GM12891 (cell line): ENCODE results near the gene AGPAT3.

Source experiments
- DNase-seq: peaks from one replicate; pipeline ENCODE4 v3.0.0; 2011; ENCODE audit warnings: low spot score; ENCODE audit not compliant: insufficient read length
- FAIRE-seq: peaks from 2 replicates; lab custom pipeline; 2011; peaks lifted over from hg19 to GRCh38; lab: Jason Lieb, UNC
- PAX5 ChIP-seq: IDR thresholded peaks from 2 replicates; pipeline ENCODE4 v1.6.1; 2011; ENCODE audit warnings: low read length, moderate library complexity, mild to moderate bottlenecking; ENCODE audit not compliant: insufficient read depth, severe bottlenecking
- POLR2A ChIP-seq: IDR thresholded peaks from 2 replicates; pipeline ENCODE4 v1.6.1; 2011; ENCODE audit warnings: low read depth, low read length, control low read depth
- POLR2AphosphoS5 ChIP-seq: IDR thresholded peaks from 2 replicates; pipeline ENCODE4 v1.6.1; 2011; ENCODE audit warnings: low read depth, low read length, control low read depth
- POU2F2 ChIP-seq: IDR thresholded peaks from 2 replicates; pipeline ENCODE4 v1.6.1; 2011; ENCODE audit warnings: low read depth, mild to moderate bottlenecking, control low read depth, low read length, moderate library complexity
- SPI1 ChIP-seq: IDR thresholded peaks from 2 replicates; pipeline ENCODE4 v1.6.1; 2011; ENCODE audit warnings: low read depth, low read length, control low read depth
- TAF1 ChIP-seq: IDR thresholded peaks from 2 replicates; pipeline ENCODE4 v1.6.1; 2011; ENCODE audit warnings: low read depth, low read length, control low read depth

Gene AGPAT3

GRCh38 chr21:43967981-43968380, 103.0 kb downstream of the AGPAT3 start:
- TF ChIP-seq SPI1 (no peak), TAF1 (no peak), PAX5 (no peak), POU2F2 (no peak), POLR2AphosphoS5 (no peak), POLR2A (no peak)
- FAIRE-seq, result no peak
- no peak for DNase-seq

DNA sequence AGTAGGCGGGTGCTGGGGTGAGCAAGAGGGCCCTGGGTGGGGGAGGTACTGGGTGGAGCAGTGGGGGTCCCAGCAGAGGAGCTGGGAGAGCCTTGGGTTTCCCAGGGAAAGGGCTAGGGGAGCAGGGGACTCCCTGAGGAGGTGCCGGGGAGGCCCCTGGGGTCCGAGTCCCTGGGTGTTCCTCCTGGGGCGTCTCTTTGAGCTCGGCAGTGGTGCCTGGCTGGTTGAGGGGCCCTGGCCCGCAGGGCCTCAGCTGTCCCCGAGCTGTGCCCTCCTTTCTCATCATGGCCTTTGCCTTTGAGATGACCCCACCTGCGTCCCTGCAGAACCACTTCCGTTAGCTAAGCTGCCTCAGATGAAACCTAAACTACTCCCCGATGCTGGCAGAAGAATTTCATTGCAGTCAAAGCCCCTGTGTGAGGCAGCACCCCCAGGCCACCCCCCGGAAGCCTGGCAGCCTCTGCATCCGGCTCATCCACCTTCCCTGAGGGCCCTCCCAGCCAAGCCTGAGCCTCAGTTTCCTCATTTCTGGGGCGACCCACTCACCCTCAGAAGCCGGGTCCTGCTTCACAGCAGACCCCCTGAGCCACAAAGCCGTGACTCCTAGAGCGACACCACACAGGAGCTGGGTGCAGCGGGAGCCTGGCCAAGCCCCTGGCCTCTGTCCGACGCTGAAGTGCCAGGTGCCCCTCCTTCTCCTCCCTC, 103.5 kb downstream of the AGPAT3 start:
- TF ChIP-seq SPI1 (no peak), POU2F2 (no peak), PAX5 (no peak), TAF1 (no peak), POLR2AphosphoS5 (no peak), POLR2A (no peak)
- FAIRE-seq (no peak), DNase-seq (no peak)

GRCh38 chr21:43969115-43969444, 104.1 kb downstream of the AGPAT3 start:
- no peak for DNase-seq
- no peak for FAIRE-seq

GRCh38 chr21:43970551-43970950, 105.5 kb downstream of the AGPAT3 start:
- DNase-seq, result no peak
- FAIRE-seq, result no peak
- no peak for TF ChIP-seq PAX5
- no peak for TF ChIP-seq TAF1
- no peak for TF ChIP-seq POLR2AphosphoS5
- no peak for TF ChIP-seq POLR2A
- TF ChIP-seq SPI1, result no peak
- no peak for TF ChIP-seq POU2F2

More at GRCh38 chr21:43969115-43969444, 104.1 kb downstream of the AGPAT3 start:
- TF ChIP-seq POLR2A, result no peak
- no peak for TF ChIP-seq SPI1
- TF ChIP-seq TAF1, result no peak
- TF ChIP-seq PAX5, result no peak
- TF ChIP-seq POU2F2, result no peak
- TF ChIP-seq POLR2AphosphoS5, result no peak

- no peak for FAIRE-seq
- no peak for TF ChIP-seq TAF1
- no peak for DNase-seq
Measured at GRCh38 chr21:43971201-43971991, 106.4 kb downstream of the AGPAT3 start.

DNA sequence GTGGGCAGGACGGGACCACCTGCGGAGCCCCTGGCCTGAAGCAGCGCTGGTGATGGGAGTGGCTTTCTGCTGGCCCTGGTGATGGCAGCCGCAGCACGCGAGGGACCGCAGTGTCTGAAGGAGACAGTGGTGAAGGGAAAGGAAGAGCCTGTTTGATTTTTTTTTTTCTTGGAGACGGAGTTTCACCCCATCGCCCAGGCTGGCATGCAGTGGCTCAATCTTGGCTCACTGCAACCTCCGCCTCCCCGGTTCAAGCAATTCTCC, 106.9 kb downstream of the AGPAT3 start:
- DNase-seq (no peak), FAIRE-seq (no peak)
- TF ChIP-seq PAX5 (no peak), POLR2A (no peak), SPI1 (no peak), POLR2AphosphoS5 (no peak), TAF1 (no peak), POU2F2 (no peak)

- FAIRE-seq (no peak), DNase-seq (no peak)
- TF ChIP-seq POLR2AphosphoS5 (no peak), SPI1 (no peak), TAF1 (no peak), PAX5 (no peak), POLR2A (no peak), POU2F2 (no peak)
Measured at GRCh38 chr21:43972850-43973633, 108.0 kb downstream of the AGPAT3 start.

DNA sequence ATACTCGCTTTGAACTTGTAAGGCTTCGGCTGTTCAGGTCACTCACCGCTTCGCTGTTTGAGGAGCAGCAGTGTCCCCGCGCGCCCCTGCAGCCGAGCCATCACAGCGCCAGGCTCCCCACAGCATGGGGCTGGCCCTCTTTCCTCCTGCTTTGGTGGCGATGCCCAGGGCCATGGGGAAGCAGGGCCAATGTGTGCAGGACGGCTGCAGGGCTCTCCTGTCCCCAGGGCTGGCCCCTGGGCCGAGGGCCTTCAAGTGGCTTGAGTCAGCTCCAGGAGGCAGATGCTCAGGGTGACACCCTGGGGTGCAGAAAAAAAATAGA, 108.6 kb downstream of the AGPAT3 start:
- FAIRE-seq (no peak), DNase-seq (no peak)
- no peak for TF ChIP-seq PAX5
- TF ChIP-seq POLR2AphosphoS5, result no peak
- no peak for TF ChIP-seq POU2F2
- no peak for TF ChIP-seq POLR2A
- TF ChIP-seq TAF1, result no peak
- no peak for TF ChIP-seq SPI1

GRCh38 chr21:43974791-43975468, 109.9 kb downstream of the AGPAT3 start:
- peak; percentile 38; the same call in 1 of the 2 replicates for TF ChIP-seq POLR2A
- no peak for TF ChIP-seq SPI1
- no peak for DNase-seq
- peak; percentile 94 for FAIRE-seq
